ENCODE measurements around the gene OGA. TPM values are rescaled to one million over a fixed set of nuclear protein-coding genes. Genes with fewer than 3 reads are reported as not detected.

Gene OGA
- total and polyA plus RNA-seq, 7 donors, result 15.7 to 143 (median 124) TPM

GRCh38 chr10:101766306-101766705, 51.9 kb downstream of the OGA start:
- no peaks in the 10 kb centered on the region for H3K4me1 ChIP-seq
- H3K36me3 ChIP-seq, result no peaks in the 10 kb centered on the region
- peak; percentile 50 for DNase-seq
- H3K4me3 ChIP-seq, result no peak overlapping the region
- H3K27ac ChIP-seq, result no peak overlapping the region
- no peaks in the 10 kb centered on the region for H3K9me3 ChIP-seq
- intact Hi-C loops (cut with DNase I), result no loop called here
- TF ChIP-seq EP300 (IDR thresholded peaks at IDR 0.05) (no peak), CTCF (IDR thresholded peaks at IDR 0.05) (no peak), POLR2A (IDR thresholded peaks at IDR 0.05) (no peak), POLR2AphosphoS5 (IDR thresholded peaks at IDR 0.05) (no peak)
- 82 to 86% methylated on average over 6 of the region's 6 CpGs for WGBS, 2 donors
- H3K27me3 ChIP-seq, result peaks cover 4 to 47% (median 23%) of the 10 kb centered on the region in 3 donors

- intact Hi-C loops (cut with DNase I), result no loop called here
- H3K36me3 ChIP-seq, result no peaks in the 10 kb centered on the region
- no peak overlapping the region for H3K27ac ChIP-seq
- TF ChIP-seq EP300 (IDR thresholded peaks at IDR 0.05), result no peak
- TF ChIP-seq CTCF (IDR thresholded peaks at IDR 0.05), result no peak
- TF ChIP-seq POLR2AphosphoS5 (IDR thresholded peaks at IDR 0.05), result no peak
- no peak for TF ChIP-seq POLR2A (IDR thresholded peaks at IDR 0.05)
- peak; percentile 55 for DNase-seq
- WGBS, 2 donors, result 88% methylated on average over 10 of the region's 10 CpGs
- no peaks in the 10 kb centered on the region for H3K4me1 ChIP-seq
- no peak overlapping the region for H3K4me3 ChIP-seq
- H3K9me3 ChIP-seq, result no peaks in the 10 kb centered on the region
- H3K27me3 ChIP-seq, result peaks cover 0 to 17% (median 0%) of the 10 kb centered on the region in 3 donors
These were observed 55.0 kb downstream of the OGA start for GRCh38 chr10:101763141-101763846.

- Histone ChIP-seq H3K4me1 (no peaks in the 10 kb centered on the region), H3K27me3 (peaks cover 0 to 12% (median 0%) of the 10 kb centered on the region in 3 donors), H3K9me3 (no peaks in the 10 kb centered on the region), H3K4me3 (no peak overlapping the region), H3K27ac (no peak overlapping the region), H3K36me3 (no peaks in the 10 kb centered on the region)
- intact Hi-C loops (cut with DNase I), result no loop called here
- DNase-seq, result no peak
- TF ChIP-seq CTCF (IDR thresholded peaks at IDR 0.05), result no peak
- TF ChIP-seq POLR2AphosphoS5 (IDR thresholded peaks at IDR 0.05), result no peak
- 92 to 95% methylated on average over 5 of the region's 5 CpGs for WGBS, 2 donors
These were observed 55.5 kb downstream of the OGA start for GRCh38 chr10:101762736-101763135.

- peaks cover 0 to 8% (median 0%) of the 10 kb centered on the region in 3 donors for H3K27me3 ChIP-seq
- no peak overlapping the region for H3K27ac ChIP-seq
- no peaks in the 10 kb centered on the region for H3K4me1 ChIP-seq
- DNase-seq, result no peak
- no peak for TF ChIP-seq CTCF (IDR thresholded peaks at IDR 0.05)
- no peak for TF ChIP-seq EP300 (IDR thresholded peaks at IDR 0.05)
- TF ChIP-seq POLR2AphosphoS5 (IDR thresholded peaks at IDR 0.05), result no peak
- no peak for TF ChIP-seq POLR2A (IDR thresholded peaks at IDR 0.05)
- no peaks in the 10 kb centered on the region for H3K36me3 ChIP-seq
- intact Hi-C loops (cut with DNase I), result no loop called here
- WGBS, 2 donors, result 82 to 87% methylated on average over 9 of the region's 9 CpGs
- no peak overlapping the region for H3K4me3 ChIP-seq
- no peaks in the 10 kb centered on the region for H3K9me3 ChIP-seq
These were observed 57.0 kb downstream of the OGA start for GRCh38 chr10:101761226-101761625.

- Histone ChIP-seq H3K4me3 (no peak overlapping the region), H3K36me3 (no peaks in the 10 kb centered on the region), H3K27ac (no peak overlapping the region), H3K27me3 (peaks cover 0 to 8% (median 0%) of the 10 kb centered on the region in 3 donors), H3K4me1 (no peaks in the 10 kb centered on the region), H3K9me3 (no peaks in the 10 kb centered on the region)
- TF ChIP-seq POLR2AphosphoS5 (IDR thresholded peaks at IDR 0.05), result no peak
- no peak for TF ChIP-seq EP300 (IDR thresholded peaks at IDR 0.05)
- no peak for TF ChIP-seq POLR2A (IDR thresholded peaks at IDR 0.05)
- no peak for TF ChIP-seq CTCF (IDR thresholded peaks at IDR 0.05)
- intact Hi-C loops (cut with DNase I), result no loop called here
- 81 to 89% methylated on average over 3 of the region's 3 CpGs for WGBS, 2 donors
- DNase-seq, result peak; percentile 33
These were observed 57.7 kb downstream of the OGA start for GRCh38 chr10:101760510-101760909.
